ENCODE measurements around the gene VIT.
"Not testable (repeated sequence)": the region's sequence is repeated elsewhere in the genome, so short reads cannot be mapped to it uniquely, and the experiment has no call there.

VIT gene

GRCh38 chr2:36797324-36798070, 101.0 kb downstream of the VIT start:
- in situ Hi-C loops (cut with MboI; ENCODE audit: low sequenced_read_pairs) = loop anchor here (25.0 kb wide), 1 partner anchor 1090 kb away; no protein-coding TSS in a partner anchor

GRCh38 chr2:36798724-36799123, 102.2 kb downstream of the VIT start:
- in situ Hi-C loops (cut with MboI; ENCODE audit: low sequenced_read_pairs) = loop anchor here (25.0 kb wide), 1 partner anchor 1089 kb away; no protein-coding TSS in a partner anchor

GRCh38 chr2:36800381-36800780, 103.9 kb downstream of the VIT start:
- in situ Hi-C loops (cut with MboI; ENCODE audit: low sequenced_read_pairs) = no loop called here

- in situ Hi-C loops (cut with MboI; ENCODE audit: low sequenced_read_pairs) = no loop called here
These were observed 104.6 kb downstream of the VIT start for GRCh38 chr2:36801088-36801487.

GRCh38 chr2:36802952-36803351, 106.4 kb downstream of the VIT start:
- in situ Hi-C loops (cut with MboI; ENCODE audit: low sequenced_read_pairs) = no loop called here

GRCh38 chr2:36805635-36806224, 109.2 kb downstream of the VIT start:
- in situ Hi-C loops (cut with MboI; ENCODE audit: low sequenced_read_pairs) = no loop called here

GRCh38 chr2:36807223-36807886, 110.8 kb downstream of the VIT start:
- in situ Hi-C loops (cut with MboI; ENCODE audit: low sequenced_read_pairs) = no loop called here

GRCh38 chr2:36808386-36809068, 112.0 kb downstream of the VIT start:
- in situ Hi-C loops (cut with MboI; ENCODE audit: low sequenced_read_pairs) = no loop called here

GRCh38 chr2:36809069-36809445, 112.5 kb downstream of the VIT start:
- in situ Hi-C loops (cut with MboI; ENCODE audit: low sequenced_read_pairs) = no loop called here

GRCh38 chr2:36811071-36811470, 114.6 kb downstream of the VIT start:
- in situ Hi-C loops (cut with MboI; ENCODE audit: low sequenced_read_pairs) = no loop called here

GRCh38 chr2:36812196-36812595, 115.7 kb downstream of the VIT start:
- in situ Hi-C loops (cut with MboI; ENCODE audit: low sequenced_read_pairs) = no loop called here

GRCh38 chr2:36818542-36818941, 122.0 kb downstream of the VIT start:
- in situ Hi-C loops (cut with MboI; ENCODE audit: low sequenced_read_pairs) = no loop called here

- in situ Hi-C loops (cut with MboI; ENCODE audit: low sequenced_read_pairs) = no loop called here
These were observed 122.7 kb downstream of the VIT start for GRCh38 chr2:36819095-36819711.

- in situ Hi-C loops (cut with MboI; ENCODE audit: low sequenced_read_pairs) = no loop called here
These were observed 124.6 kb downstream of the VIT start for GRCh38 chr2:36820942-36821605.

GRCh38 chr2:36823862-36824261, 127.4 kb downstream of the VIT start:
- in situ Hi-C loops (cut with MboI; ENCODE audit: low sequenced_read_pairs) = no loop called here

GRCh38 chr2:36824273-36824672, 127.8 kb downstream of the VIT start:
- in situ Hi-C loops (cut with MboI; ENCODE audit: low sequenced_read_pairs) = no loop called here

GRCh38 chr2:36824683-36825082, 128.2 kb downstream of the VIT start:
- in situ Hi-C loops (cut with MboI; ENCODE audit: low sequenced_read_pairs) = not testable (repeated sequence)

- in situ Hi-C loops (cut with MboI; ENCODE audit: low sequenced_read_pairs) = no loop called here
These were observed 134.7 kb downstream of the VIT start for GRCh38 chr2:36831185-36831584.

GRCh38 chr2:36834203-36834602, 137.7 kb downstream of the VIT start:
- in situ Hi-C loops (cut with MboI; ENCODE audit: low sequenced_read_pairs) = no loop called here

- in situ Hi-C loops (cut with MboI; ENCODE audit: low sequenced_read_pairs) = no loop called here
These were observed 138.4 kb downstream of the VIT start for GRCh38 chr2:36834731-36835524.

Measured in HL-60/S4 (cell line).